B cell (primary cell): ENCODE results near the gene WDR90. TPM values are rescaled to one million over a fixed set of nuclear protein-coding genes. Genes with fewer than 3 reads are reported as not detected.

Experiments
- ATAC-seq: fragments of 200-7000 bp; cut with Tn5 transposase; one replicate; pipeline ENCODE4 v1.10.0; 2021; ENCODE audit warnings: low read depth, mild to moderate bottlenecking, moderate number of reproducible peaks, moderate library complexity
- CTCF ChIA-PET: fragments of 350-600 bp; sonication (Branson Sonifier 250); formaldehyde crosslinking; loops from one replicate; lab custom pipeline; 2021; ENCODE audit warnings: antibody characterized with exemption, inconsistent platforms; lab: Charles Lee
- POLR2A ChIA-PET: fragments of 350-600 bp; sonication (Branson Sonifier 250); formaldehyde crosslinking; loops from one replicate; lab custom pipeline; 2021; ENCODE audit warnings: antibody characterized with exemption; lab: Charles Lee
- DNase-seq: peaks from one replicate; pipeline ENCODE4 v3.0.0; 2013
- H2AFZ ChIP-seq: 2 replicates; pipeline ENCODE4 v1.6.1; 2012; ENCODE audit warnings: mild to moderate bottlenecking, low read depth, low read length; ENCODE audit not compliant: insufficient read depth, poor library complexity, severe bottlenecking
- H3K27ac ChIP-seq, 2 donors: 1 replicate in 1 of 2; 2 replicates in 1 of 2; pipeline ENCODE4 v1.5.1; 2012 to 2013; ENCODE audit warnings: low read length in 2 of 2, mild to moderate bottlenecking in 2 of 2, moderate library complexity in 1 of 2
- H3K27me3 ChIP-seq, 4 experiments: fragments of 200-600 bp in 1 of 4; sonication (generic) in 1 of 4; replicated peaks in 1 of 4; 1 replicate in 2 of 4; 2 replicates in 2 of 4; pipeline versions ENCODE4 v1.6.1 to v1.7.0; 2013 to 2016; ENCODE audit warnings: low read length in 3 of 4, mild to moderate bottlenecking in 2 of 4, mixed read lengths in 1 of 4, moderate library complexity in 1 of 4; ENCODE audit not compliant: insufficient read depth in 4 of 4, control insufficient read depth in 3 of 4; ENCODE audit errors: control extremely low read depth in 1 of 4
- H3K36me3 ChIP-seq, 2 experiments: replicated peaks in 1 of 2; 1 replicate in 1 of 2; 2 replicates in 1 of 2; pipeline versions ENCODE4 v1.6.1 to v1.7.1; 2013; ENCODE audit warnings: low read length in 1 of 2; ENCODE audit not compliant: insufficient read depth in 2 of 2, control insufficient read depth in 1 of 2; ENCODE audit errors: control extremely low read depth in 1 of 2, extremely low read depth in 1 of 2
- H3K4me1 ChIP-seq, 2 donors: fragments of 200-600 bp in 1 of 2; sonication (generic) in 1 of 2; 1 replicate in 1 of 2; 2 replicates in 1 of 2; pipeline versions ENCODE4 v1.5.1 to v1.6.1; 2013 to 2017; ENCODE audit warnings: low read length in 2 of 2; ENCODE audit not compliant: control insufficient read depth in 2 of 2, insufficient read depth in 2 of 2
- H3K4me2 ChIP-seq: replicated peaks from 2 replicates; pipeline ENCODE3; 2012; ENCODE audit warnings: mild to moderate bottlenecking, low read depth, low read length; ENCODE audit not compliant: poor library complexity, severe bottlenecking
- H3K4me3 ChIP-seq, 5 experiments: fragments of 200-600 bp in 1 of 5; sonication (generic) in 1 of 5; 1 replicate in 3 of 5; 2 replicates in 2 of 5; pipeline versions ENCODE4 v1.5.1 to v1.7.0; 2011 to 2016; ENCODE audit warnings: low read length in 4 of 5, mild to moderate bottlenecking in 4 of 5, low read depth in 2 of 5, control low read depth in 1 of 5, moderate library complexity in 1 of 5; ENCODE audit not compliant: insufficient read depth in 1 of 5; ENCODE audit errors: control extremely low read depth in 1 of 5, extremely low read depth in 1 of 5
- H3K79me2 ChIP-seq: fragments of 200-600 bp; sonication (generic); one replicate; pipeline ENCODE4 v1.6.0; 2016; ENCODE audit warnings: low read length; ENCODE audit not compliant: control insufficient read depth, insufficient read depth
- H3K9ac ChIP-seq: fragments of 200-600 bp; sonication (generic); 2 replicates; pipeline ENCODE4 v1.6.1; 2017; ENCODE audit warnings: mild to moderate bottlenecking, low read length, moderate library complexity
- H3K9me3 ChIP-seq, 3 donors: one replicate each; pipeline versions ENCODE4 v1.6.1 to v1.7.1; 2013; ENCODE audit warnings: low read length in 2 of 3; ENCODE audit not compliant: control insufficient read depth in 2 of 3, insufficient read depth in 1 of 3; ENCODE audit errors: control extremely low read depth in 1 of 3
- H4K20me1 ChIP-seq: 2 replicates; pipeline ENCODE4 v1.6.0; 2012; ENCODE audit warnings: mild to moderate bottlenecking, low read length; ENCODE audit not compliant: insufficient read depth, control insufficient read depth, poor library complexity, severe bottlenecking
- H3K27ac Mint-ChIP-seq: one replicate; pipeline ENCODE4 v1.8.0; 2021; ENCODE audit warnings: mixed read lengths
- H3K27me3 Mint-ChIP-seq: one replicate; pipeline ENCODE4 v1.8.0; 2021; ENCODE audit warnings: mixed read lengths
- H3K4me1 Mint-ChIP-seq: one replicate; pipeline ENCODE4 v1.8.0; 2021; ENCODE audit warnings: mixed read lengths
- H3K4me3 Mint-ChIP-seq: one replicate; pipeline ENCODE4 v1.8.0; 2021; ENCODE audit warnings: mixed read lengths
- H3K9me3 Mint-ChIP-seq: one replicate; pipeline ENCODE4 v1.8.0; 2022; ENCODE audit warnings: mixed read lengths; ENCODE audit not compliant: insufficient read depth
- CTCF ChIP-seq: fragments of 200-600 bp; IDR thresholded peaks from one replicate; pipeline ENCODE4 v1.8.0; 2022; ENCODE audit warnings: antibody characterized with exemption, mild to moderate bottlenecking
- EZH2 ChIP-seq: IDR thresholded peaks from 2 replicates; pipeline ENCODE4 v1.6.1; 2012; ENCODE audit warnings: borderline replicate concordance, low read depth, mild to moderate bottlenecking, moderate library complexity, low read length; ENCODE audit not compliant: insufficient read depth, poor library complexity, severe bottlenecking
- WGBS: methylation state at CpG from one replicate; pipeline ENCODE4 v1.1.5; 2013; ENCODE audit warnings: missing lambda C conversion rate; ENCODE audit not compliant: insufficient coverage; 5-methylcytosine and 5-hydroxymethylcytosine counted together
- intact Hi-C: fragments of 100-400 bp; cut with micrococcal nuclease; formaldehyde crosslinking; loops from one replicate; pipeline ENCODE4 v1.10.0; 2022
- polyA plus RNA-seq: library from polyadenylated mRNA; depleted of rRNA; stranded (reverse); fragments of >200 nt; gene quantifications from 2 replicates; pipeline ENCODE4 v1.2.3, GENCODE V29; 2012
- total RNA-seq, 2 donors: library from RNA; stranded (reverse); fragments of 120-200 nt in 1 of 2; gene quantifications; 1 replicate in 1 of 2; 2 replicates in 1 of 2; pipeline versions ENCODE4 v1.2.3 to v1.2.4, GENCODE V29; 2013 to 2022

The WDR90 gene
- total and polyA plus RNA-seq, 2 donors (not counting 1 experiment from before 2014, with no cell fraction given): 23.1 to 34.7 TPM

- H3K9me3 ChIP-seq: no peaks in the 10 kb centered on the region
- H3K4me1 Mint-ChIP-seq: peaks cover 12% of the 10 kb centered on the region
- no peak overlapping the region for H3K27ac ChIP-seq
- no peak overlapping the region for H3K4me3 Mint-ChIP-seq
- H3K4me2 ChIP-seq: no peak overlapping the region
- no peak for TF ChIP-seq CTCF
- no peak for TF ChIP-seq EZH2
- ATAC-seq: no peak
- no peak overlapping the region for H3K4me3 ChIP-seq
- WGBS: 68% methylated on average over 12 of the region's 13 CpGs
- CTCF ChIA-PET: no interaction called here
- POLR2A ChIA-PET: no interaction called here
- H3K27me3 ChIP-seq: no peaks in the 10 kb centered on the region
- intact Hi-C loops: no loop called here
- H4K20me1 ChIP-seq: peaks cover 29% of the 10 kb centered on the region
- DNase-seq: no peak
- H3K79me2 ChIP-seq: peaks cover 30% of the 10 kb centered on the region
- H3K27ac Mint-ChIP-seq: no peak overlapping the region
- H3K9ac ChIP-seq: no peak overlapping the region
- H3K4me1 ChIP-seq: peaks cover 0 to 3% of the 10 kb centered on the region in 2 donors
- H2AFZ ChIP-seq: no peak overlapping the region
- no peaks in the 10 kb centered on the region for H3K9me3 Mint-ChIP-seq
- H3K36me3 ChIP-seq: no peaks in the 10 kb centered on the region
- H3K27me3 Mint-ChIP-seq: no peaks in the 10 kb centered on the region
Observed at GRCh38 chr16:615122-615521, 34.0 kb upstream of the WDR90 start.

- no peak overlapping the region for H3K9ac ChIP-seq
- no peak overlapping the region for H3K27ac ChIP-seq
- H3K27me3 ChIP-seq: no peaks in the 10 kb centered on the region
- WGBS: 97% methylated on average over 39 of the region's 39 CpGs
- Mint-ChIP-seq H3K4me1 (peaks cover 9% of the 10 kb centered on the region), H3K4me3 (no peak overlapping the region), H3K27me3 (no peaks in the 10 kb centered on the region), H3K9me3 (no peaks in the 10 kb centered on the region), H3K27ac (no peak overlapping the region)
- H4K20me1 ChIP-seq: peaks cover 15% of the 10 kb centered on the region
- H2AFZ ChIP-seq: no peak overlapping the region
- ATAC-seq (no peak), DNase-seq (no peak)
- no peak overlapping the region for H3K4me3 ChIP-seq
- peaks cover 0 to 3% of the 10 kb centered on the region in 2 donors for H3K4me1 ChIP-seq
- H3K9me3 ChIP-seq: no peaks in the 10 kb centered on the region
- ChIA-PET CTCF (no interaction called here), POLR2A (interaction anchor here (0.7 kb wide), 1 partner anchor 25 kb away, joined by 4 read pairs; no protein-coding TSS in a partner anchor)
- no peak for TF ChIP-seq EZH2
- TF ChIP-seq CTCF: no peak
- H3K36me3 ChIP-seq: no peaks in the 10 kb centered on the region
- intact Hi-C loops: no loop called here
- no peak overlapping the region for H3K4me2 ChIP-seq
- peaks cover 21% of the 10 kb centered on the region for H3K79me2 ChIP-seq
Observed at GRCh38 chr16:616733-617586, 32.2 kb upstream of the WDR90 start.
